Measurements from ENCODE around the gene GNG8. TPM values are rescaled to one million over a fixed set of nuclear protein-coding genes. Genes with fewer than 3 reads are reported as not detected.

Gene GNG8
- total RNA-seq: not detected in 2 replicates

DNA sequence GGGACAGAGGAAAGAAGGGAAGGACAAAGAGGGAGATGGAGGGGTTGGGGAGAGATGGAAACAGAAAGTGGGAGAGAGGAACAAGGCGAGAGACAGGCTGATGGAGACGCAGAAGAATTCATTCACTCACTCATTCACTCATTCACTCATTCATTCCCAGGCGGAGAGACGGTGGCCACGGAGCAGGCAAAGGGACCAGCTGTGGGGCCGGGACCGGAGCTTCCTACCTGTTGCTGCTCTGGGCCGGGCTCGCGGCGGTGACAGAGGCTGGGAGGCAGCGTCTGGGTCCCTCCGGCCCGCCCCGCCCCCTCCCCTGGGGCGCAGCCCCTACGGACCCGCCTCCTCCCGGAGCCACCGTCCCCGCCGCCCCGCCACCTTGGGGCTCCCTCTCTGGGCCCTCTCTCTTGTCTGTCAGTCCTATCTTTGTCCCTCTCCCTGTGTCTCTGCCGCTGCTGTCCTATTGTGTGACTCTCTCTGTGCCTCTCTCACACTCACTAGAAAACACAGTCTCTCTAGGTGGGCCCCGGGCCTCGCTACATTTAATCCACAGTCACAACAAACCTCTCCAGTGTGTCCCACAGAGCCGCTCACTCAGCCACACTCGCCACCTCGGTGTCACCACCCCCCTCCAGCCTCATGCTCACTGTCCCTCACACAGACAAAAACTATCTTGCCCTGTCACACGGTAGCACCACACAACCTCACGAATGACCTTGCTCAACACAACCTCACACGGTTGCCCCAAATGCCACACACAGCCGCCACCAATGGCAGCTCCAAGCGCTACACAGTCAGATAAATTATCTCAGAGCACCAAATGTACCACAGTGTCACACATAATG is at the start of gene GNG8:
Gene GNG8 (minus strand): TSS at position 283 of the 842 bp plus-strand sequence. CDS start 1,520 bp downstream, outside the sequence.
- DNase-seq: no peak

DNA sequence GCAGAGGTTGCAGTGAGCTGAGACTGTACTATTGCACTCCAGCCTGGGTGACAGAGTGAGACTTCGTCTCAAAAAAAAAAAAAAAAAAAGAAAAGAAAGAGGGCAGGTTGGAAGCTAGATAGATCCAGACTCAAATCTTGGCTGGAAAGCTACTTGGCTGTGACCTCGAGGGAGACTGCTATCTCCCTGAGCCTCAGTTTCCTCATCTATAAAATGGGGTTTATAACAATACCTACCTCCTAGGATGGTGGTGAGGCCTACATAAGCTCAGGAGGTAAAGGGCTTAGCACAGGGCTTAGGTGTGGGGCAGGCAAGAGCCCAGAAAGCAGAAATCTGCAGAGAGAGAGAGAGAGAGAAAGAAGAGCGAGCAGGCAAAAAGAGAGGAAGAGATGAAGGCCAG is 49.2 kb upstream of the GNG8 start:
- no peak for DNase-seq

DNA sequence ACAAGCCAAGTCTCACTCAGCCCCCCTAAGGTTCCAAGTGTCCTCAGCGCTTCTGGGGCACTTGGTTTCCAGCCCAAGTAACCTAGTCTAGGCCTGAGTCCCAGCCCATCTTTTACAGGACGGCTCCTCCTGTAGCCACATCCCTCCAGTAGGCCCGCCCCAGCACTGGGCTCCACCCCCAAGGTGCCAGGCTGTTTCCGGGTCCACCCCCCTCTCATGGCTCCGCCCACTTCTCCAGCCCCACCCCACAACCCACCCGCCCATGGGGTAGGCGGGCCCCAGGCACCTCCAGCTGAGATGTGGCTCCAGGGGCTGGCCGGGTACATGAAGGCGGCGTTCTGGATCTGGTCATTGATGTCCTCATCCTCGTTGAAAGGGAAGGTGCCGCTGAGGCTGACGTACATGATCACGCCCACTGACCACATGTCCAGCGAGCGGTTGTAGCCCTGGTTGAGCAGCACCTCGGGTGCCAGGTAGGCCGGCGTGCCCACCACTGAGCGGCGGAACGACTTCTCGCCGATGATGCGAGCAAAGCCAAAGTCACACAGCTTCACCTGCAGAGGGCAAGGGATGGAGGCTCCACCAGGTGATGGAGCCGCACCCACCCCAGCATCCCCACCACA is 42.2 kb upstream of the GNG8 start:
- peak; percentile 43 for DNase-seq

DNA sequence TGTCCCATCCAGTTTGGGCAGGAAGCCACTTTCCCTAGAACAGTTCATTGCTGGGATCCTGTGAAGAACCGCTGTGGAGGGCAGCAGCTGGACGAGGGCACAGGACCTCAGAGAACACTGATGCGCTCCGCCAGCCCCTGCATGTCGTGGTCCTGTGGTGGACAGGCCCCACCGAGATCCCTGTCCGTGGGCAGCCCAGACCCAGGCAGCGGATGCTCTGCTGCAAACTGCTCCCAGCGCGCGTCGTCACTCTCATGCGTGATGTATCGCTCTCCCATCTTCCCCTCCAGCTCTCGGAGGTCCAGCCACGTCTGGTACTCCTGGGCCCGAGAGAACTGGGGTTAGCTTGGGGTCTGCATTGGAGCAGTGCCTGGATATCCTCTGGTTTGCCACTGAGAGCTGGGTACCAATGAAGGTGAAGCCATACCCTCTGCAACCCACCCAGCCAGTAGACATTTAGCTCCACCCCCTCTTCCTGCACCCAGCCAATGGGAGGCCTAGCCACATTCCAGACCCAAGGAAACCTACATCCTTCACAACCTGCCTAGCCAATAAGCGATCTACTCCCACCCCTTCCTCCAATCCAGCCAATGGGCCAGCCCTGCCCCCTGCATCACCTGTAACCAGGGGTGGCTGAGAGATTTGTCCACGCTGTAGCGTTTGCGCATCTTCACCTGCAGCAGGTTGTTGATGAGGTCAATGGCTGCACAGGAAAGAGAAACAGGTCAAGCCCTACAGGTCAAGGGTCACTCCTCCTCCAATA is 38.6 kb upstream of the GNG8 start:
- DNase-seq: peak; percentile 58

DNA sequence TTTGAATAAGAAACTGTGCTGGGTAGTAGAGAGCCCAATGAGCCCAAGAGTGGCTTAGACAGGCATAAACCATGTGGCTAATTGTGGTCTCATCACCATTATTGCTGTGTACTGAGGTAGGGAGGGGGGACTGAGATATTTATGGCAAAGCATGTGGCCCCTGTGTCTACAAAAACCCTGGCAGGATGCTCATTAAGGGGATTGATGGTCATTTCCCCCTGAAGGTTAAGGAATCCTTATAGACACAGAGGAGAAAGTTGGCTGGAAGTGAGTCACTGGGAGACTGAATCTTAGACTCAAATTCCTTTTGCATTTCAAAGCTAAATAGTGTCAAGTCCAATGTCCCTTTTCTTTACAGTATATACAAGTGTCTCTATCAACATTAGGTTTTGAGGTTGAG is 34.8 kb upstream of the GNG8 start:
- DNase-seq: peak; percentile 54

DNA sequence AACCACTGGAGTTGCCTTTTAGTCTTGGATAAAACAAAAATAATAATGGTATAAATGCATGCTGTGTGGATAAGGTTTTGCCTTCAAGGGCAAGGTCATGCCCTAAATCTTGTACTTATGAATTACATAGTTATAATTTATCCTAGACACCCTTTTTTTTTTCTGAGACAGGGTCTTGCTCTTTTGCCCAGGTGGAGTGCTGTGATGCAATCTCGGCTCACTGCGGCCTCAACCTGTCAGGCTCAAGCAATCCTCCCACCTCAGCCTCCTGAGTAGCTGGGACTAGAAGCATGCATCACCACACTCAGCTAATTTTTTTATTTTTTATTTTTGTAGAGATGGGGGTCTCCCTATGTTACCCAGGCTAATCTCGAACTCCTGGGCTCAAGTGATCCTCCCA is 32.7 kb upstream of the GNG8 start:
- no peak for DNase-seq

DNA sequence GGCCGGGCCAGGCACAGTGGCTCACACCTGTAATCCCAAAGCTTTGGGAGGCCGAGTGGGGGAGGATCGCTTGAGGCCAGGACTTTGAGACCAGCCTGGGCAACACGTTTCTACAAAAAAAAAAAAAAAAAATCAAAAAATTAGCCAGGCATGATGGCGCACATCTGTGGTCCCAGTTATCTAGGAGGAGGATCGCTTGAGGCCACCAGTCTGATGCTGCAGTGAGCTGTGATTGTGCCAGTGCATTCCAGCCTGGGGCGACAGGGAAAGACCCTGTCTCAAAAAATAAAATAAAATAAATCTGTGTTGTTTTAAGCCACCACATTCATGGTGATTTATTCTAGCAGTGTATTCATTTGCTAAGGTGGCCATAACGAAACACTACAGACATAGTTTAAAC is 29.1 kb upstream of the GNG8 start:
- DNase-seq: no peak

DNA sequence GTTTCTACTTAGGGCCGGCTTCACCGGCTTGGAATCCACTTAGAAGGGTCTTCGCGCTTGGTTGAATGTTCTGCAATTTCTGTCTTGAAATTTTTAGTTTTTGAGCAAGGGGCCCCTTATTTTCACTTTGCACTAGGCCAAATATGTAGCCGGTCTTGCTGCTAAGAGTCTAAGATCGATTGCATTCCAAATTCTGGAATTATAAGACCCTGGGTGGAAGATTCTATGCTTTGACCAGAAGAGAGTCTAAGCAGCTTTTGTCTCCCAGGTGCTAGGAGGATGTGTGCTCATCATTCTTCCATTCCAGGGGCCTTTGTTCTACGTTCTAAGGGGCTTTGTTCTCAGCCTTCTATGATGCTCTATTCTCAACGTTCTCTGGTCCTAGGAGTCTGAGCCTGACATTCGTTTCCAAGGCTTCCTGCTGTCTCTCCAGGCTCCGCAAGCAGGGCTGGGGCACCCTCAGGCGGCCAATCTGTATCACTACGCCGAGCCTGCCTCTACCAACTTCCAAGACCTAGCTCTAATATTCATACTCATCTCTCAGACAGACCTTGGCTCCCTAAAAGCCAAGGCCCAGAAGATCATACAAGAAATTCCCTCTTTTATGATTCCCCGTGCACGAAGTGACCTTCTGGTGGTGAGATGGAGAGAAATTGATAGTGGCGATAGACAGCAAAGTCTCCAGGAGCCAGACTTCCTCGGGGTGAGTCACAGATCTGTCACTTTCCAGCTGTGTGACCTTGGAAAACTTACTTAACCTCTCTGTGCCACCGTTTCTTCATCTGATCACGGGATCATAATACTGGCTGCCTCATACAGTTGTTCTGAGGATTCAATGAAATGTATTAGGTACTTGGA is 26.0 kb upstream of the GNG8 start:
- DNase-seq: peak; percentile 95

DNA sequence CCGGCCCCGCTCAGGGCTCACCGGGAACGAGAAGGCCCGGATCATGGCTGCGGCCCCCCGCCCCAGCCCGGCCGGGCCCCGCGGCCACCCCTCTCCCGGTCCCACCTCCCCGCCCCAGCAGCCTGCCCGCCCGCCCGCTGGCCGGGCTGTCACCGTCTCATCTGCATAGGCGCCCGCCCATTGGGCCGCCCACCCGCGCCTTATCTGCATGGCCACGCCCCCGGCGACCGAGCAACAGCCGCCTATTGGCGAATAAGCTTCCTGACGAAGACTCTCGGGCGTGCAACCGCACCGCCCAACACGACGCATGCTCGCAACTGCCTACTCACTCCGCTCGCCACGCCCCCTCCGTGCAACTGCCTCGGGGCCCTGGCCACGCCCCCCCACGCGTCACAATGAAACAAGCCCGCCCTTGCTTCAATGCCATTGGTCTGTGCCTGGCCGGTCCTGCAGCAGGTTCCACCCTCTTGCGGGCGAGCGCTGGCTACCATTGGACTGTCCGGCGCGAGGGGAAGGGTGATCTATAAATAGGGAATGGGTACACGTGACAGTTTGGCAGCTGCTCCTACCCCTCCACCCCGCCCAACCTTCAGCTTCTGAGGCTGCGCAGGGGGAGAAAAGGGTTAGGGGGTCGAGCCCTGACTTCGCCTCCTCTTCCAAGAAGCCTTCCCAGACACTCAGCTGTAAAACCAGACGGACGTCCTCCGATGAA is 25.2 kb upstream of the GNG8 start, which contains the start of gene DACT3:
Gene DACT3 (minus strand): TSS at position 163 of the 712 bp plus-strand sequence. CDS start 118 bp downstream, at position 45.
- DNase-seq: peak; percentile 100

DNA sequence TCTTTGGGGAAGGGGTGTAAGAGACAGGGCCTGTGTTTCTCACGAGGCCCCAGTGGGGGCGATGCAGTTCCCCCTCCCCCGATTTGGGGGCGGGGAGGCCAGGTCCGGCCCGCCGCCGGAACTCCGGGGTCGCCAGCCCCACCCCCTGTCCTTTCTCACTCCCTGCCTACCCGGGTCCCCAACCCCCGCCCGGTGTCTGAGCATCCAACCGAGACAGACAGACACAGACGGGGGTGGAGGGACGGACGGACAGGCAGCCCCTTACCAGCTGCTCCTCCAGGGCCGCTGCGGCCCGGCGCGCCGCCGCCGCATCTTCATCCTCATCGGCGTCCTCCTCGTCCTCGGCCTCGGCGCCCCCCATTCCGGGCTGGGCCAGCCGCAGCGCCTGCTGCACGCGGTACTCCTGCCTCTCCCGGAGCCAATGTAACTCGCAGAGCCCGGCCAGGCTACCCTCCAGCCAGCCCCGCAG is 24.6 kb upstream of the GNG8 start:
- DNase-seq: no peak

DNA sequence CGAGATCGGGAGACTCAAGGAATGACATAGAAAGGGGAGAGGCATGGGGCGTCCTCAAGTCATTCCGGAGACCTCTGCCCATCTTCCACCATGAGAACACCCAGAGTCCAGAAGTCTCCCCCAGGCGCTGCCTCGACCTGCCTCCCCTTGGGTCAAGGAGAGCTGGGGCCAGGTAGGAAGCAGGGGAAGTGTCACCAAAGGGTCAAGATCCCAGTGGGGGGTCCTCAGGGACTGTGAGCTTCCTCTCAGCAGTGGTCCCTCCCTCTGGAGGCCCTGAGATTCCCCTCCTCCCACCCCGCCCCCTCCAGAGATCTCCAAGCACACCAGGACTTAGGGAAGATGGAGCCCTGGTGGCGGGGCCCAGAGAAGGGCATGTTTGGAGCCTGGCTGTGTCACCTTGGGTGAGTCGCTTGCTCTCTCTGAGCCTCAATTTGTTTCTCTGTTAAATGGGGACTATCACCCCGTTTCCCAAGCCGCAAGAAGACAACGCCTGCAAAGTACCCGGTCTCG is 24.1 kb upstream of the GNG8 start:
- DNase-seq: no peak

DNA sequence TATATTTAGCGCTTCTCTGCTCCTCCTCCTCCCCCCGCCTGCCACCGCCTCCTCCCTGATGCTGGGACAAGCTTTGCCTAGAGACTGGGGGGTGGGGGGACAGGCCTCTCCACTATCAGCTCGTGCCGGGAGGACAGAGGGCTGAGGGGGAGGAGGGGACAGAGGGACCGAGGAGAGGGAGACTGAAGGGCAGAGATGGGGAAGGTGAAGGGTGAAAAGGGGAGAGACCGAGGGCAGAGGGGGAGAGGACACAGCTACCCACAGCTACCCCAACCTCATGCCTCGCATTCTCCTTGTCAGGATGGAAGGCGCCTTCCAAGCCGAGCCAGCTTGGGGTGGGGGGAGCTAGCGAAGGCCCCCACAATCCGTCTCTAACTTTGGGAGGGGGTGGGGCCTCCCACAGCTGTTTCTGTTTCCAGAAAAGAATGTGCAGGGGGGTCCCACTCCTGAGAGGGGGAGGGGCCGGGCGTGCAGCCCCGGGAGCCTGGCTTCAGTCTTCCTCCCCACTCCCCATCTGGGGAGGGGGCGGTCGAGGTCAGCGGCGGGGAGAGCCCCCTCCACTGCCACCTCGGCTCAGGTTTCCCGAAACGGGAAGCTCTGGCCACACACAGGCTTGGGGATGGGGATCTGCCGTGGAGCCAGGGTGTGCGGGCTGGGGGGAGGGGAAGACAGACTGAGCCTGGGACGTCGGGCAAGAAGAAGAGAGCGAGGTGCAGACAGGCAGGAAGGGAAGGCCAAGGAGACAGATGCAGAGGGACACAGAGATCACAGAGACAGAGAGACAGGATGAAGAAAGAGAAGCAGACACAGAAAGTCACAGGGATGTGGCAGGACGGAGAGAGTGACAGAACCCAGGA is 23.4 kb upstream of the GNG8 start:
- DNase-seq: no peak

DNA sequence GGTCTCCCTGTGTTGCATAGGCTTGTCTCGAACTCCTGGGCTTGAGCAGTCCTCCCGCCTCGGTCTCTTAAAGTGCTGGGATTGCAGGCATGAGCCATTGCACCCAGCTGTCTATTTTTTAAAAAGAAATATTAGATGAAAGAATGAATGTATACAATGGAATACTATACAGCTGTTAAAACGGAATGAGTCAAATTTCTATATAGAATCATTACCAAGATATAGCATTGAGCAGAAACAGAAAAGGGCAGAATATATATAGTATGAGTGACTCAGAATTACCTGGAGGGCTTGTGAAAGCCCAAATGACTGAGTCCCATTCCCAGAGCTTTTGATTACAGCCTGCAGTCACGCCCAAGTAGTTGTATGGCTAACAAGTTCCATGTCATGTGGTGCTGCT is 20.5 kb upstream of the GNG8 start:
- no peak for DNase-seq

DNA sequence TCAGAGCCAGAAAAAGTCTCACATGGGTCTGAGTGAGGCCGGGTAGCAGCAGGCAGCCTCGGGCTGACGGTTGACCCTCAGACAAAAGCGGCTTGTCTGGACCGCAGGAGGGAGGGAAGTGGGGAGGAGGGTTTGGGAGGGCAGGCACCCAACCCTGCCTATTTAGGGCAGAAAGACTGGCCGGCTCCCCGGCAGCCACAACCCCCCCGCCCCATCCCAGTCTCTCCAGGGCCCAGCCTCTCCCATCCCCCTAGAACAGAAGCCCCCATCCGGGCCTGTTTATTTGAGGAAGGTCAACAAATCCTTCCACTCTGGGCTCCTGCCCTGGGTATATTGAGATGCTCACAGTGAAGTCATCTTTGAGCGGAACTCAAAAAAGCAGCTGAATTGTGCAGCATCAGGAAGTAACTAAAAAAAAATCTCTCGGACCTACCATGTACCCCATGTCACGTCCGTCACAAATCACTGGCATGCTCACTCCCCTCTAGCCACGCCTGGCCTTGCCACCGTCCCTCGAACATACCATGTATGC is 18.7 kb upstream of the GNG8 start:
- no peak for DNase-seq

DNA sequence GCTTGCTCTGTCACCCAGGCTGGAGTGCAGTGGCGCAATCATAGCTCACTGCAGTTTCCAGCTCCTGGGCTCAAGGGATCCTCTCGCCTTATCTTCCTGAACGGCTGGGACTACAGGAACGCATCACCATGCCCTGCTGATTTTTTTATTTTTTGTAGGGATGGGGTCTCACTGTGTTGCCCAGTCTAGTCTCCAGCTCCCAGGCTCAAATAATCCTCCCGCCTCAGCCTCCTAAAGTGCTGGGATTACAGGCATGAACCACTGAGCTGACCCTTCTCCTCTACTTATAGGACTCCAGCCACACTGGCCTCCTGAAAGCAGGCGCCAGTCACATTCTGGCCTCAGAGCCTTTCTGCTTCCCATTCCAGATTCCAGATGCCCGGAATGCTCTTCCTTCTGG is 14.4 kb upstream of the GNG8 start:
- DNase-seq: no peak

DNA sequence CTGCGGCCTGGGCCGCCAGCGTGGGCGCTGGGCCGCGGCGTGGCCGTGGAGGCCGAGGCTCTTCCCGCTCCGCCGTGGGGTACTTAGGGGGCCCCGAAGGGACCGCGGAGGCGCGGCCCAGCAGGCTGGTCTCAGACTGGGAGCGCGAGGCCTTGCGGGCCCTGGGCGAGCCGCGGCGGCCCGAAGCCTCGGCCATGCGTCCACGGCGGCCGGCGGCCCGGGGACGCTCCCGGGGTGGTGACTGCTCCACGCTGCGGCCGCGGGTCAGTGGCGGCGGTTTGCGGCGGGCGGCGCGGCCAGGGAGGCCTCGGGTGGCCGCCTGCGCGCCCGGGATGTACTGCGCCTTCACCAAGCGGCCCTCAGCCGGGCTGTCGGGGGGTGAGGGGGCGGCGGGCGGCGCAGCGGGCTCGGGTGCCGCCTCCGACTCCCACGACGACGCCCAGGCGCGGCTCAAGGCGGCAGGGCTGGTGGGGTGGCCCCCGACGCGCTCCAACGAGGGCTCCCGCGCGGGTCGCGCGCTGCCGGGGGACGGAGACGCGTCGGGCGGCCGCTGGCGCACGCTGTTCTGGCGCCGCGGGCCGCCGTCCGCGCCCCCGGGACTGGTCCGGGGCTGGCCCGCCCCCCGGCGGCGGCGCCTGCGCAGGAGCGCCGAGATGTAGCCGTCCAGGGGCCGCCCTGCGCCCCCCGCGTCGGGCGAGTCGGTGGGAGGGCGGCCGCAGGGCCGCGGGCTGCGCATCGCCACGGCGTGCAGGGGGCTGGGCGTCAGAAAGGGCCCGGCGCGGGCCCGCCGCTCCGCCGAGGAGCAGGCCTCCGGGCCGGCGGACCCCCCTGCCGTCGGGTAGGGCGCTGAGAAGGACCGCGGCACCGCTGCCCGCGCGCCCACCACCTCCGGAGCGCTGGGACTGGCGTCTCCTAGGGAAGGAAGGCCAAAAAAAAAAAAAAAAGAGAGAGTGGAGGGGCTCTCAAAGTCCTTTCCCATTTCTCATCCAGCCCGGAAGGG is 13.3 kb upstream of the GNG8 start:
- DNase-seq: no peak

DNA sequence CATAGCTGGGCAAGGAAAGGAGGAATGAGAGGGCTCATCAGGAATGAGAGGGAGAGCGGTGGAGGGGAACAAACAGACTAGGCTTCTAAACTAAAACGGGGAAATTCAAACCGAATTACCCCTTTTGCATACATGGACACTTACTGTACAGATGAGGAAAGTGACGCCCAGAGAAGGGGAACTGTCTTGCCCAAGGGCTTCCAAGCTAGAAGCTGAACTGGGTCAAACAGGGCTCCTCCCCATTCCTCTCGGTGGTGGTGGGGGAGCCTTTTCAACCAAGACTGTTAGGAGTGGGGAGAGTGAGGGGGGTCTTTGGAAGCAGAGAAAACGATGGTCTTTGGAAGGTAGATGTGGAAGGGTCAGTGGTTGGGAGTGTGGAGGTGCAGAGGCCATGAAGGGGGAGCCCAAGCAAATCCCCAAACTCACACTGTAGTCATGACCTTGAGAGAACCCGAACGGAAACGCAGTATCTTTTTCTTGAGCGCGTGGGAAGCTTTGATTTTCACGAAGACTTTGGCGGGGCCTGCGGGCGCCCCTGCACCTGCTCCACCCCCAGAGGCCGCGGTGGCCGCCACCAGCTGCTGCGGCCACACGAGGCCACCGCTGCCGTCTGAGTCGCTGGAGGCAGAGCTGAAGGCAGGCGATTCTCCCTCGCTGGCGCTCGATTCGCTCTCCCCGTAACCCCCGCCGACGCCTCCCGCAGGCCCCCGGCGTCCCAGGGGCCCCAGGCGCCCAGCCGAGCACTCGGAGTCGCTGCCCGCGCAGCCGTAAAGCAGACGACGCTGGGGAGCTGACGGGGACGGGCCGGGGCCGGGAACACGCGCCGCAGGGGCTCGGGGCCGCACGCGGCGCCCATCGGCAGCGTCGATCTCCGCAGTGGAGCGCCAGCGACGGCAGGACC is 12.3 kb upstream of the GNG8 start:
- DNase-seq: no peak

DNA sequence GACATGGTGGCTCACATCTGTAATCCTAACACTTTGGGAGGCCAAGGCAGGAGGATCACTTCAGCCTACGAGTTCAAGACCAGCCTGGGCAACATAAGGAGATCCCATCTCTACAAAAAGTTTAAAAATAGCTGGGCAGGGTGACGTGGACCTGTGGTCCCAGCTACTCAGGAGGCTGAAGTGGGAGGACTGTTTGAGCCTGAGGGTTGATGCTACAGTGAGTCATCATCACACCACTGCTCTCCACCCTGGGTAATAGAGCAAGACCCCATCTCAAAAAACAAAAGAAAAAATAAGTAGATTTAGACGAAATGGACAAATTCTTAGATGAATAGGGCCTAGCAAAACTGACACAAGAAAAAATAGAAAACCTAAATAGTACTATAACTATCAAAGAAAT is 10.4 kb upstream of the GNG8 start:
- DNase-seq: no peak

All from dermis blood vessel endothelial cell (primary cell).